ENCODE measurements around the gene BECN2. TPM values are rescaled to one million over a fixed set of nuclear protein-coding genes. Genes with fewer than 3 reads are reported as not detected.

The BECN2 gene
- polyA plus RNA-seq, 1 donor from 2014 or later = not detected

GRCh38 chr1:241942738-241943137, 14.8 kb upstream of the BECN2 start:
- H3K9me3 ChIP-seq (ENCODE audit: low read length) = no peaks in the 10 kb centered on the region
- no peak overlapping the region for H3K4me2 ChIP-seq (ENCODE audit: low read length)
- no peak overlapping the region for H2AFZ ChIP-seq (ENCODE audit: low read depth, low read length)
- H3K9me2 ChIP-seq (ENCODE audit: insufficient read depth, low read length) = no peaks in the 10 kb centered on the region
- TF ChIP-seq SMC3 (conservative IDR thresholded peaks at IDR 0.05; ENCODE audit: poor library complexity) (no peak), RAD21 (conservative IDR thresholded peaks at IDR 0.05) (no peak), POLR2AphosphoS5 (IDR thresholded peaks at IDR 0.05) (no peak), EZH2 (IDR thresholded peaks at IDR 0.05; ENCODE audit: borderline replicate concordance, insufficient read depth, low read length, poor library complexity, severe bottlenecking) (no peak), TAF1 (IDR thresholded peaks at IDR 0.05; ENCODE audit: low read depth) (no peak), EP300 (conservative IDR thresholded peaks at IDR 0.05; ENCODE audit: poor library complexity, severe bottlenecking) (no peak), CTCF (IDR thresholded peaks at IDR 0.05; ENCODE audit: poor library complexity, severe bottlenecking) (no peak), REST (IDR thresholded peaks at IDR 0.05; ENCODE audit: borderline replicate concordance) (no peak), MXI1 (conservative IDR thresholded peaks at IDR 0.05; ENCODE audit: poor library complexity, severe bottlenecking) (no peak)
- no peak overlapping the region for H3K27ac ChIP-seq (ENCODE audit: low read length)
- no peaks in the 10 kb centered on the region for H3K27me3 ChIP-seq (ENCODE audit: insufficient read depth, low read depth, low read length)
- H3K4me3 ChIP-seq (ENCODE audit: low read length) = no peak overlapping the region
- no peaks in the 10 kb centered on the region for H4K20me1 ChIP-seq (ENCODE audit: insufficient read depth)
- H3K9ac ChIP-seq (ENCODE audit: low read length) = no peak overlapping the region
- H3F3A ChIP-seq (ENCODE audit: insufficient read depth, low read length, poor library complexity, severe bottlenecking) = no peaks in the 10 kb centered on the region
- H3K79me2 ChIP-seq (replicated peaks; ENCODE audit: insufficient read depth, low read length) = no peaks in the 10 kb centered on the region
- H3K36me3 ChIP-seq (ENCODE audit: insufficient read depth, low read length) = no peaks in the 10 kb centered on the region

GRCh38 chr1:241944300-241944699, 13.3 kb upstream of the BECN2 start:
- Histone ChIP-seq H3K4me3 (ENCODE audit: low read length) (no peak overlapping the region), H3F3A (ENCODE audit: insufficient read depth, low read length, poor library complexity, severe bottlenecking) (no peaks in the 10 kb centered on the region), H3K9me2 (ENCODE audit: insufficient read depth, low read length) (no peaks in the 10 kb centered on the region), H2AFZ (ENCODE audit: low read depth, low read length) (no peak overlapping the region), H4K20me1 (ENCODE audit: insufficient read depth) (no peaks in the 10 kb centered on the region), H3K27ac (ENCODE audit: low read length) (no peak overlapping the region), H3K9ac (ENCODE audit: low read length) (no peak overlapping the region), H3K36me3 (ENCODE audit: insufficient read depth, low read length) (no peaks in the 10 kb centered on the region), H3K27me3 (ENCODE audit: insufficient read depth, low read depth, low read length) (no peaks in the 10 kb centered on the region), H3K9me3 (ENCODE audit: low read length) (no peaks in the 10 kb centered on the region), H3K4me2 (ENCODE audit: low read length) (no peak overlapping the region), H3K79me2 (replicated peaks; ENCODE audit: insufficient read depth, low read length) (no peaks in the 10 kb centered on the region)
- TF ChIP-seq EZH2 (IDR thresholded peaks at IDR 0.05; ENCODE audit: borderline replicate concordance, insufficient read depth, low read length, poor library complexity, severe bottlenecking) (no peak), POLR2AphosphoS5 (IDR thresholded peaks at IDR 0.05) (no peak), SMC3 (conservative IDR thresholded peaks at IDR 0.05; ENCODE audit: poor library complexity) (no peak), EP300 (conservative IDR thresholded peaks at IDR 0.05; ENCODE audit: poor library complexity, severe bottlenecking) (no peak), REST (IDR thresholded peaks at IDR 0.05; ENCODE audit: borderline replicate concordance) (no peak), MXI1 (conservative IDR thresholded peaks at IDR 0.05; ENCODE audit: poor library complexity, severe bottlenecking) (no peak), TAF1 (IDR thresholded peaks at IDR 0.05; ENCODE audit: low read depth) (no peak), CTCF (IDR thresholded peaks at IDR 0.05; ENCODE audit: poor library complexity, severe bottlenecking) (no peak), RAD21 (conservative IDR thresholded peaks at IDR 0.05) (no peak)

Data from neural cell (in vitro differentiated cells).